Gastrocnemius medialis (tissue), 4 donors: ENCODE measurements around the gene HCN1.

Experiments used
- CTCF ChIP-seq, 5 experiments: fragments of 450-650 bp in 3 of 5; fragments of 200-600 bp in 2 of 5; sonication (generic) in 2 of 5; IDR thresholded peaks in 4 of 5; conservative IDR thresholded peaks in 1 of 5; 1 replicate in 4 of 5; 2 replicates in 1 of 5; pipeline ENCODE4 v1.5.1; 2016 to 2019; ENCODE audit warnings: antibody characterized with exemption in 5 of 5, mild to moderate bottlenecking in 3 of 5, moderate library complexity in 3 of 5
- POLR2A ChIP-seq, 2 donors: fragments of 450-650 bp; IDR thresholded peaks; one replicate each; pipeline ENCODE4 v1.6.1; 2017; ENCODE audit warnings: antibody characterized with exemption in 2 of 2, mild to moderate bottlenecking in 2 of 2, moderate library complexity in 2 of 2

GRCh38 chr5:45643056-45643455 lies 53.1 kb downstream of the HCN1 start:
- TF ChIP-seq POLR2A (IDR thresholded peaks at IDR 0.05), result no peak
- no peak for TF ChIP-seq CTCF (IDR thresholded peaks at IDR 0.05 in 4 of 5, conservative IDR thresholded peaks at IDR 0.05 in 1 of 5)
